Measurements from ENCODE around the gene MMD.
"Not testable (repeated sequence)": the region's sequence is repeated elsewhere in the genome, so short reads cannot be mapped to it uniquely, and the experiment has no call there.

Gene MMD, protein sequence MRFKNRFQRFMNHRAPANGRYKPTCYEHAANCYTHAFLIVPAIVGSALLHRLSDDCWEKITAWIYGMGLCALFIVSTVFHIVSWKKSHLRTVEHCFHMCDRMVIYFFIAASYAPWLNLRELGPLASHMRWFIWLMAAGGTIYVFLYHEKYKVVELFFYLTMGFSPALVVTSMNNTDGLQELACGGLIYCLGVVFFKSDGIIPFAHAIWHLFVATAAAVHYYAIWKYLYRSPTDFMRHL

GRCh38 chr17:55421179-55421934 lies at the start of gene MMD:
TSS of gene MMD (minus strand) at chr17:55421835. CDS start at chr17:55421695, 140 bp downstream.
- no peak for DNase-seq

GRCh38 chr17:55466671-55467070 lies 45.0 kb upstream of the MMD start:
- no peak for DNase-seq

DNA sequence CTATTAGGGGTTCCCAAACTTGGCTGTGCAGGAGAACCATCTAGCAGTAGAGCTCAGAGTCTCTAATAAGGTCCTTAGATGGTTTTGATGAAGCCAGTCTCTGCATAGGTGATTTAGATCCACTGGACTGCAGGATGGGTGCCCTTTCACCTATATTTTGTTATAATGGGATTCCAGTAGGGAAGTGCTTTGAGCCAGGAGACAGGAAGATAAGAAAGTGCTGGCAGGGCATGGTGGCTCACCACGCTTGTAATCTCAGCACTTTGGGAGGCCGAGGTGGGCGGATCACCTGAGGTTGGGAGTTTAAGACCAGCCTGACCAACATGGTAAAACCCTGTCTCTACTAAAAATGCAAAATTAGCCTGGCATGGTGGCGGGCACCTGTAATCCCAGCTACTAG lies 44.1 kb upstream of the MMD start:
- DNase-seq, result not testable (repeated sequence)

- no peak for DNase-seq
These were observed 42.0 kb upstream of the MMD start for GRCh38 chr17:55463600-55463999.

- DNase-seq, result no peak
These were observed 41.1 kb upstream of the MMD start for GRCh38 chr17:55462711-55463110.

DNA sequence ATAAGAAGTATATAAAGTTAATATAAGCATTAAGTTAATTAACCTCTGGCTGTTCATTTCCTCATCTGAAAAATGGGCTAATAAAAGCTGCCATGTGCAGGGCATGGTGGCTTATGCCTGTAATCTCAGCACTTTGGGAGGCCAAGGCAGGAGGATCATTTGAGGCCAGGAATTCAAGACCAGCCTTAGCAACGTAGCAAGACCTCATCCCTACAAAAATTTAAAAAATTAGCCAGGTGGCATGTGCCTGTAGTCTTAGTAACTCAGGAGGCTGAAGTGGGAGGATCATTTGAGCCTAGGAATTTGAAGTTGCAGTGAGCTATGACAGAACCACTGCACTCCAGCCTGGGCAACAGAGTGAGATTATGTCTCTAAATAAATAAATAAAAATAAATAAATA lies 40.6 kb upstream of the MMD start:
- no peak for DNase-seq

- no peak for DNase-seq
These were observed 37.3 kb upstream of the MMD start for GRCh38 chr17:55458978-55459377.

GRCh38 chr17:55458287-55458900 lies 36.8 kb upstream of the MMD start:
- DNase-seq, result no peak

DNA sequence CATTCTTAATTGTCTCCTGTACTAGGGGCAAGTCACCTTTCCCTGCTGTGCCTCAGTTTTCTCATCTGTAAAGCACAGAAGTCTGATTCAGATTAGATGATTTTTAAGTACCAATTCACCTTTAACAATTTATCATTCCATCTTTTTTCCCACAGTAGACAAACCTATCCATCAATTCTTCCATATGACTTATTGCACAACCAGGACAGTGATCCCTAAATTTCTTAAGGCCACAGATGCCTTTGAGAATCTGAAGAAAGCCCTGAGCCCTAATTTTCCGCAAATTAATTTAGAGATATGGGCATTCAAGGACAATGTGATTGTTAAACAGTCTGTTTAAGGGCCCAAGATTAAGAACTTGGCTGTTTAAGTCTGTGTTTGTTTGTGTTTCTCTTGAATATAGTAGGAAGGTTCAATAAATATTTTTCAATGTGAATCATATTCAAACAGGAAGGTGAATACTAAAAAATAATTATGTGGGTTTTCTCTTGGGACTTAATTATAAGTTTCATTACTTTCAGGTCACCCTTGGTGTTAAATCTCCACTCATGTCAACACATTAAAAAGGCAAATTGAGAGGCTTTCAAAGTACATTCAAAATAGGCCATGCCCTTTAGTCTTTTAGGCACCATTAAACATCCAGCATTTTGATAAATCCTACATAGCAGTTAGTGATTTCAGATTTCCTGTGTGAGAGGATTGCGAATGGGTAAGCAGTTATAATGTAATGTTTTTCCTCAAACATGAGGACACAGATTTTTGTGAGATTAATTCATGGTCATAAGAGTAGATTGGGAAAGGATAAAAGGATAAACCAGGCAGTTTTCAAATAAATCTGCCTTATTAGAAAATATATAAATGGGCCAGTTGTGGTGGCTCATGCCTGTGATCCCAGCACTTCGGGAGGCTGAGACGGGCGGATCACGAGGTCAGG lies 34.9 kb upstream of the MMD start:
- no peak for DNase-seq

GRCh38 chr17:55454906-55455474 lies 33.4 kb upstream of the MMD start:
- no peak for DNase-seq

DNA sequence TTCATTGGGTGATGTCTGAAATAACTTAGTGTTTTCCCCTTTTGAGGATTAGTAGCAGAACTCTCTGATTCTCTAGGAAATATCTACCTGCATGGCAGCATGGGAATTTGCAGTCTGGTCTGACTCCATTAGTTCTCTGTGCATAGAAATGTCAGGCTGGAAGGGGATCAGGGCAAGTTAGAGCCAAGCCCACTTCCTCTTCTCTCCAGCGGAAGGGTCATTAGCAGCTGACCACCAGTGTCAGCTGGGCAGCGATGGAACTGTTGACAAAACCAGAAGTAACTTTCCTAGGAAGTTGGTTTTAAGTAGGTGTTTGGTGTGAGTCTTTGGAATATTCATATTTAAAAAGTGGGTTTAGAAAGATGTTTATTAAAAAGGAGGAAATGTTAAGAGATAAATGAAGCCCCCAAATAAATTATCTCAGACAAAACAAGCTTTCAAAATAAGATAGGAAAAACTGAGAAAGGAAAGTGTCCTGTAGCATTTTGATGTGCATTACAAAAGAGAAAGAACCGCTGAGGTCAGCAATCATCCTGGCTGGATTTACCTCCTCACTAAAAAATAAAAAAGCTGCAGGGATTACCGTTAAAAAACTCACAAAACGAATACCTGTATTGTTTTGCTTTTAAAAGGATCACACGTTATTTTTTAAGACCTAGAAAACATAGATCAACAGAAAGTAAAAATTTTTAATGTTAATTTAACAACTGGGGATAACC lies 32.4 kb upstream of the MMD start:
- no peak for DNase-seq

DNA sequence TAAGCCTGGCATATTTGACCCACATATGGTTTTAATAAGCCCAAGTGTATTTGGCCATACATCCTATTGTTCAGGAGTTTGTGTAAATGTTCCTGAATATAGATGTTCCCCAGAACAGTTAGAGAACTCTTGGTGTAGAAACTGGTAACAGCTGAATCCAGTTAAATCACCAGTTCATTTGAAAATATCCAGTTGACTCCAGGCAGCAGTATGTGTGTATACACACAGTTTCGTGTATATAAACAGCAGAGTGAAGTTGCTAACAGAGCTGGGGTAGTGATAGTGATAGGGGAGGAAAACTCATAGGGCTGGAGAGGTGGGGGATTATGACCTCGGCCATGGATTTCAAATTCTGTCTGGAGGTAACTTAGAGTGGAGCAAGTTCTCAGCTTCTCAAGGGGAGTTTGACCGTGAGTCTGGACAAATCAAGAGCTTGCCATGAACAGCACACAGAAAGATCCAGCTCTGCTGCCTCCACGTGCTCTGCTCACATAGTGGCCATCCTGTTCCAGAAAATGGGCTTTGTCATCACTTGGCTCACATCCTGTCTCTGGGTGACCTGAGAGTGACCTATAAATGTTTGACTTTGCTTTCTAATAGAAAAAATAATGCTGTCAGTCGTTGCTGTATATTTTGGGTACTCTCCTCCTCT lies 30.6 kb upstream of the MMD start:
- DNase-seq, result no peak

DNA sequence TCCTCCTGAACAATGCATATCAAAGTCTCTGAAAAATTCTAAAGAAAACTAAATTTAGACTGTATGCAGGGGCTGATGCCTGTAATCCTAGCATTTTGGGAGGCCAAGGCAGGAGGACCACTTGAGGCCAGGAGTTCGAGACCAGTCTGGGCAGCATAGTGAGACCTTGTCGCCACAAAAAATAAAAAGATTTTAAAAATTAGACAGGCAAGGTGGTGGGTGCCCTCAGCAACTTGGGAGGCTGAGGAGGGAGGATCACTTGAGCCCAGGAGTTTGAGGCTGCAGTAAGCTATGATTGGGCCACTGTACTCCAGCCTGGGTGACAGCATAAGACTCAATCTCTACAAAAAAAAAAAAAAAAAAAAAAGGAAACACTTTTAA lies 30.1 kb upstream of the MMD start:
- no peak for DNase-seq

DNA sequence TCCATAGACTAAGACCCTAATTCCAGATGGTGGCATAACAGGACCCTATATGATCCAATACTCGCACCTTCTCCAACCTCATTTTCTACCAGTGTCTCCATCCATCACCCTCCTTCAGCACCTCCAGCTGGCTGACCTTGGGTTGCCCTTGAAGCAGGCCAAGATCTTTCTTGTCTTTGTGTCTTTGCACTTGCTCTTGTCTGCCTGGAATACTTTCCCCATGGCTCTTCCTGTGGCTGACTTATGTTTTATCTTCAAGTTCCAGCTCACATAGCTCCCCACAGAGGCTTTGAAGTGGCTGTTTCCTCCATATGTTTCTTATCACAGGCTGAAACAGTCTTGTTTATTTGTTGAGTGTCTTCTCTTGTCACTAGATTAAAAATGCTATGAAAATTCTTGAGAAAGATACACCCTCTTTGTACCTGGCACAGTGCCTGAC lies 29.6 kb upstream of the MMD start:
- no peak for DNase-seq

- DNase-seq, result no peak
These were observed 28.7 kb upstream of the MMD start for GRCh38 chr17:55450232-55450825.

DNA sequence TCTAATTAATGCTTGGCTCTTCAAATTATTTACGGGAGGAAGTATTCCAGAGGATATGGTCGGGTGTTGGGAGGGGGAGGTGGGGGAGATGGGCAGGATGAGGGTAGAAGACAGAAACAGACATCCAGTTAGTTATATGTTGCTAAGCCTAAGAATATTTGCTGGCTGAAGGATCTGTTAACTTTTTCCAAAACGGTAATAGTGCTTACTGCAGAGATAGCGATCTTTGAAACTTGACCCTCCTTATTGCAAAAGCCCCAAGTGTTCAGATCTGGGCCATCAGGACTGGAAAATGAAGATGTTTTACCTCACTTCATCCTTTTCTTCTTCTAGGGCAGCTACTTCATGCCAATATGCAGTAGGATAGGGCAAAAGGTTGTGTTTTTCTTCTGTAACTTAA lies 27.0 kb upstream of the MMD start:
- DNase-seq, result no peak

DNA sequence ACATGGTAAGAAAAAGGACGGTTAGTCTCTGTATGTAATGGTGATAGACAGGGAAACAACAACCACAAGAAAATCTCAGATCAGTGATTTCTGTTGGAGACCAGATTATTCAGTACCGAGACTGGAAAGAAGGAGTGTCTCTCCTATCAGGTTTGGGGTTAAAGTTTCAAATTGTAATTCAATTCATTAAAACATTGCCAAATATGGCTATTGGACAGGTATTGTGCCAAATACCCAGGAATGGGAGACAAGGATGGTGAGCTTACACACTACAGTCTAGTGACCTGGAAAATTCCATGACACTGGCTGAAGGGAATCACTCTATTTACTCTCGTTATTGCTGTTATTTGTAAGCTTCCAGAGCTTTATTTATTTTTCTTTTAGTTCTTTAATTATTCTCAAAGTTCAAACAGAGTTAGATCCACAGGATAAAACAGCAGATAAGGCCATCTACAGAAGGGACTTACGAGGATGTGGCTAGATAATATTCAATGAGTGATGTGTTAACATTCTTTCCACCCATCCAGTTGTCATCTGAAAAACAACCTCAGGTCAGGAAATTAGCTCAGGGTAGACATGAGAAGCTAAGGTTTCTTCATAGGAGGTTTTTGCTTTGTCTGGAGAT lies 25.1 kb upstream of the MMD start:
- DNase-seq, result no peak

DNA sequence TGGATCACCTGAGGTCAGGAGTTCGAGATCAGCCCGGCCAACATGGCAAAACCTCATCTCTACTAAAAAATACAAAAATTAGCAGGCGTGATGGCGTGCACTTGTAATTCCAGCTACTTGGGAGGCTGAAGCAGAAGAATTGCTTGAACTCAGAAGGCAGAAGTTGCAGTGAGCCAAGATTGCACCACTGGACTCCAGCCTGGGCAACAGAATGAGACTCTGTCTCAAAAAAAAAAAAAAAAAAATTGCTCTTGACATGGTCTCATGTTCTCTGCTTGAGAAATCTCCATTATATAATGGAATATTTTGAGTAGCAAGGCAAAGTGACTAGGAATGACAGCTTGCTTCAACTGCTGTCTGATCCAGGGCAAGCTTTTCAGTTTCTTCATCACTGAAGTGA lies 24.4 kb upstream of the MMD start:
- not testable (repeated sequence) for DNase-seq

- no peak for DNase-seq
These were observed 23.1 kb upstream of the MMD start for GRCh38 chr17:55444471-55445441.
